WTC11 (cell line): Measurements from ENCODE around the gene FAM171A1. TPM values are rescaled to one million over a fixed set of nuclear protein-coding genes. Genes with fewer than 3 reads are reported as not detected.

Experiments
- ATAC-seq: fragments of 200-7000 bp; cut with Tn5 transposase; 2 replicates; pipeline ENCODE4 v1.10.0; 2021; ENCODE audit warnings: mild to moderate bottlenecking, moderate library complexity
- CTCF ChIA-PET: fragments of 300-600 bp; sonication (Branson Sonifier 250); formaldehyde crosslinking; loops from one replicate; lab custom pipeline; 2021; ENCODE audit warnings: antibody characterized with exemption; lab: Charles Lee
- POLR2A ChIA-PET: fragments of 350-600 bp; sonication (Branson Sonifier 250); formaldehyde crosslinking; loops from one replicate; lab custom pipeline; 2021; ENCODE audit warnings: antibody characterized with exemption; lab: Charles Lee
- DNase-seq: peaks from one replicate; pipeline ENCODE4 v3.0.0; 2021; ENCODE audit warnings: low spot score
- H3K27ac Mint-ChIP-seq: 2 replicates; pipeline ENCODE4 v1.8.0; 2021; ENCODE audit warnings: mixed read lengths
- H3K27me3 Mint-ChIP-seq: 2 replicates; pipeline ENCODE4 v1.8.0; 2021; ENCODE audit warnings: low read depth, mild to moderate bottlenecking, moderate library complexity, mixed read lengths
- H3K36me3 Mint-ChIP-seq: 2 replicates; pipeline ENCODE4 v1.8.0; 2021; ENCODE audit warnings: mixed read lengths
- H3K4me1 Mint-ChIP-seq: 2 replicates; pipeline ENCODE4 v1.8.0; 2022; ENCODE audit warnings: mixed read lengths
- H3K4me3 Mint-ChIP-seq: 2 replicates; pipeline ENCODE4 v1.8.0; 2021; ENCODE audit warnings: mild to moderate bottlenecking, moderate library complexity, mixed read lengths
- H3K9me3 Mint-ChIP-seq: 2 replicates; pipeline ENCODE4 v1.8.0; 2021; ENCODE audit warnings: mixed read lengths
- ATF3 ChIP-seq: sonication (generic); formaldehyde crosslinking; conservative IDR thresholded peaks from 2 replicates; pipeline ENCODE4 v1.8.1; 2022; ENCODE audit warnings: mild to moderate bottlenecking, missing genetic modification reagents
- E2F1 ChIP-seq: sonication (generic); formaldehyde crosslinking; IDR thresholded peaks from 2 replicates; pipeline ENCODE4 v1.8.0; 2022; ENCODE audit warnings: mild to moderate bottlenecking, missing genetic modification reagents
- E2F5 ChIP-seq: sonication (generic); formaldehyde crosslinking; IDR thresholded peaks from 2 replicates; pipeline ENCODE4 v1.8.1; 2022; ENCODE audit warnings: mild to moderate bottlenecking, moderate library complexity, missing genetic modification reagents
- EMX1 ChIP-seq: fragments of 250-450 bp; sonication (Bioruptor Pico); IDR thresholded peaks from 2 replicates; pipeline ENCODE4 v1.8.0; 2021; ENCODE audit warnings: mild to moderate bottlenecking
- ERG ChIP-seq: fragments of 250-450 bp; sonication (Bioruptor Pico); IDR thresholded peaks from 2 replicates; pipeline ENCODE4 v1.8.0; 2021; ENCODE audit warnings: mild to moderate bottlenecking
- GABPB1 ChIP-seq: sonication (generic); formaldehyde crosslinking; IDR thresholded peaks from 2 replicates; pipeline ENCODE4 v1.8.1; 2023; ENCODE audit warnings: mild to moderate bottlenecking, missing genetic modification reagents
- GRHL2 ChIP-seq: fragments of 250-450 bp; sonication (Bioruptor Pico); IDR thresholded peaks from 2 replicates; pipeline ENCODE4 v1.8.0; 2022; ENCODE audit warnings: mild to moderate bottlenecking, moderate library complexity; ENCODE audit not compliant: insufficient replicate concordance, severe bottlenecking
- KAT7 ChIP-seq: sonication (generic); formaldehyde crosslinking; IDR thresholded peaks from 2 replicates; pipeline ENCODE4 v1.8.1; 2023; ENCODE audit warnings: missing genetic modification reagents, mild to moderate bottlenecking, borderline replicate concordance
- NFE2L1 ChIP-seq: sonication (generic); formaldehyde crosslinking; IDR thresholded peaks from 2 replicates; pipeline ENCODE4 v1.8.1; 2023; ENCODE audit warnings: missing genetic modification reagents
- NR3C1 ChIP-seq: sonication (generic); formaldehyde crosslinking; conservative IDR thresholded peaks from 2 replicates; pipeline ENCODE4 v1.8.1; 2023; ENCODE audit warnings: low read depth, mild to moderate bottlenecking, missing genetic modification reagents
- SMAD3 ChIP-seq: sonication (generic); formaldehyde crosslinking; IDR thresholded peaks from 2 replicates; pipeline ENCODE4 v1.8.0; 2022; ENCODE audit warnings: missing genetic modification reagents, mild to moderate bottlenecking, borderline replicate concordance
- TP53 ChIP-seq: sonication (generic); formaldehyde crosslinking; IDR thresholded peaks from 2 replicates; pipeline ENCODE4 v1.8.1; 2023; ENCODE audit warnings: mild to moderate bottlenecking, missing genetic modification reagents
- ZNF232 ChIP-seq: sonication (generic); formaldehyde crosslinking; IDR thresholded peaks from 2 replicates; pipeline ENCODE4 v1.8.0; 2022; ENCODE audit warnings: mild to moderate bottlenecking, missing genetic modification reagents
- ZNF512 ChIP-seq: sonication (generic); formaldehyde crosslinking; IDR thresholded peaks from 2 replicates; pipeline ENCODE4 v1.8.1; 2022; ENCODE audit warnings: missing genetic modification reagents, borderline replicate concordance
- ZNF532 ChIP-seq: fragments of 250-450 bp; sonication (Bioruptor Pico); IDR thresholded peaks from 2 replicates; pipeline ENCODE4 v1.9.0; 2021; ENCODE audit warnings: mild to moderate bottlenecking, borderline replicate concordance
- total RNA-seq: library from RNA; stranded (reverse); gene quantifications from 3 replicates; pipeline ENCODE4 v1.2.3, GENCODE V29; 2021

The FAM171A1 gene
- total RNA-seq, 1 experiment from 2014 or later = 33.9 TPM

GRCh38 chr10:15263657-15264323 is 107.3 kb downstream of the FAM171A1 start:
- TF ChIP-seq ZNF532 (no peak), GRHL2 (CRISPR knock-in tag) (no peak), ATF3 (CRISPR knock-in tag) (no peak), TP53 (CRISPR knock-in tag) (no peak), NFE2L1 (CRISPR knock-in tag) (no peak), KAT7 (no peak), E2F5 (CRISPR knock-in tag) (no peak), ZNF232 (CRISPR knock-in tag) (no peak), ZNF512 (no peak), EMX1 (CRISPR knock-in tag) (no peak), GABPB1 (CRISPR knock-in tag) (no peak), E2F1 (CRISPR knock-in tag) (no peak), NR3C1 (CRISPR knock-in tag) (no peak), ERG (no peak), SMAD3 (CRISPR knock-in tag) (no peak)
- TF ChIP-seq, all 79 proteins: peak for 0
- Mint-ChIP-seq H3K36me3 (peaks cover 12% of the 10 kb centered on the region), H3K4me1 (no peaks in the 10 kb centered on the region), H3K27me3 (0 out of 2 replicates have a peak, but pooled peaks cover 3% of the 10 kb centered on the region), H3K9me3 (peaks cover 5% of the 10 kb centered on the region), H3K4me3 (no peak overlapping the region), H3K27ac (no peak overlapping the region)
- CTCF ChIA-PET = interaction anchor here (0.8 kb wide), 1 partner anchor 38 kb away, joined by 3 read pairs; no protein-coding TSS in a partner anchor
- no peak for DNase-seq
- no peak for ATAC-seq
- POLR2A ChIA-PET = no interaction called here
